Measurements from ENCODE around the gene CECR2.

CECR2 gene

DNA sequence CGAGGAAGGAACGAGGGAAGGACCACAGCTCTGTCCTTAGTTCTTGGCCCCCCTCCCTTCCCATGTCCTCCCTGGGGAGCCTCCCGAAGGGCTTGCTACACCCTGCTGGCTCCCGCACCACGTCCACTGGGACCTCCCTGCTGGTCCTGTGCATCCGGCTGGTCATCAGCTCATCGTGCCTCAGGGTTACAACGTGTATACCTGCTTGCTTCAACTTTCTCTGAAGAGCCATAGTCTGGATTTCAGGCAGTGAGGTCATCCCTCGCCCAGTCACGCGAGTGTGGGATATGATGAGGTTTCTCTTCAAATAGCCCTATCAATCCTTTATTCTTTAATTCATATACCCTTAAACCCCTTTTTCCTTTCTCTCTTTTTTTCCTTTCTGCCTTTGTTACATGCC is 21.5 kb upstream of the CECR2 start:
- H3K4me3 ChIP-seq (ENCODE audit: low read depth, low read length), result no peak overlapping the region
- TF ChIP-seq, protein P1, sequence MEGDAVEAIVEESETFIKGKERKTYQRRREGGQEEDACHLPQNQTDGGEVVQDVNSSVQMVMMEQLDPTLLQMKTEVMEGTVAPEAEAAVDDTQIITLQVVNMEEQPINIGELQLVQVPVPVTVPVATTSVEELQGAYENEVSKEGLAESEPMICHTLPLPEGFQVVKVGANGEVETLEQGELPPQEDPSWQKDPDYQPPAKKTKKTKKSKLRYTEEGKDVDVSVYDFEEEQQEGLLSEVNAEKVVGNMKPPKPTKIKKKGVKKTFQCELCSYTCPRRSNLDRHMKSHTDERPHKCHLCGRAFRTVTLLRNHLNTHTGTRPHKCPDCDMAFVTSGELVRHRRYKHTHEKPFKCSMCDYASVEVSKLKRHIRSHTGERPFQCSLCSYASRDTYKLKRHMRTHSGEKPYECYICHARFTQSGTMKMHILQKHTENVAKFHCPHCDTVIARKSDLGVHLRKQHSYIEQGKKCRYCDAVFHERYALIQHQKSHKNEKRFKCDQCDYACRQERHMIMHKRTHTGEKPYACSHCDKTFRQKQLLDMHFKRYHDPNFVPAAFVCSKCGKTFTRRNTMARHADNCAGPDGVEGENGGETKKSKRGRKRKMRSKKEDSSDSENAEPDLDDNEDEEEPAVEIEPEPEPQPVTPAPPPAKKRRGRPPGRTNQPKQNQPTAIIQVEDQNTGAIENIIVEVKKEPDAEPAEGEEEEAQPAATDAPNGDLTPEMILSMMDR (IDR thresholded peaks at IDR 0.05; ENCODE audit: control insufficient read depth, extremely low read depth, insufficient read depth), result no peak
- no peak for DNase-seq (ENCODE audit: low read depth)

GRCh38 chr22:17348464-17349103 is 20.7 kb upstream of the CECR2 start:
- no peak overlapping the region for H3K4me3 ChIP-seq (ENCODE audit: low read depth, low read length)
- no peak for DNase-seq (ENCODE audit: low read depth)
- TF ChIP-seq, protein P1 (IDR thresholded peaks at IDR 0.05; ENCODE audit: control insufficient read depth, extremely low read depth, insufficient read depth), result no peak

GRCh38 chr22:17349172-17349571 is 20.1 kb upstream of the CECR2 start:
- TF ChIP-seq, protein P1 (IDR thresholded peaks at IDR 0.05; ENCODE audit: control insufficient read depth, extremely low read depth, insufficient read depth), result no peak
- DNase-seq (ENCODE audit: low read depth), result no peak
- H3K4me3 ChIP-seq (ENCODE audit: low read depth, low read length), result peak overlapping the region; percentile 24; the same call in 1 of the 2 replicates

DNA sequence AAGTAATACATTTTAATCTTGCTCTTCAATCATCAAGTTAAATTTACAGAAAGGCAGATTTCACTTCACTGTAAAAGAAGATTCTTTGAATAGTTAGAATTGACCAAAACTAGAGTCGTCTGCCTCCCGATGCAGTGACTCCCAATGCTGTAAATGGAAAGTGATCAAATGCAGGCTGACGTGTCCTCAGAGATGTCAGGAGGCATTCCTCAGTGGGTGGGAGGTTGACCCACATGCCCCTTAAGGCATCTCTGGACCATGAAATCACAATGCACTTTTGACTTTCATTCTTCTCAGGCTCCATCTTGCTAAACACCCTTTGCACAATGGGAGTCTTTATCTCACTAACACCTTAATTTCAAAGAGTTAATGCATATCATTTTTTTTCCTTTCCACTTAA is 19.0 kb upstream of the CECR2 start:
- TF ChIP-seq, protein P1 (IDR thresholded peaks at IDR 0.05; ENCODE audit: control insufficient read depth, extremely low read depth, insufficient read depth), result no peak
- DNase-seq (ENCODE audit: low read depth), result no peak
- H3K4me3 ChIP-seq (ENCODE audit: low read depth, low read length), result no peak overlapping the region

- TF ChIP-seq, protein P1 (IDR thresholded peaks at IDR 0.05; ENCODE audit: control insufficient read depth, extremely low read depth, insufficient read depth), result no peak
- H3K4me3 ChIP-seq (ENCODE audit: low read depth, low read length), result no peak overlapping the region
- no peak for DNase-seq (ENCODE audit: low read depth)
These were observed 16.5 kb upstream of the CECR2 start for GRCh38 chr22:17352798-17353197.

- TF ChIP-seq, protein P1 (IDR thresholded peaks at IDR 0.05; ENCODE audit: control insufficient read depth, extremely low read depth, insufficient read depth), result no peak
- H3K4me3 ChIP-seq (ENCODE audit: low read depth, low read length), result no peak overlapping the region
- no peak for DNase-seq (ENCODE audit: low read depth)
These were observed 11.6 kb upstream of the CECR2 start for GRCh38 chr22:17357688-17358087.

DNA sequence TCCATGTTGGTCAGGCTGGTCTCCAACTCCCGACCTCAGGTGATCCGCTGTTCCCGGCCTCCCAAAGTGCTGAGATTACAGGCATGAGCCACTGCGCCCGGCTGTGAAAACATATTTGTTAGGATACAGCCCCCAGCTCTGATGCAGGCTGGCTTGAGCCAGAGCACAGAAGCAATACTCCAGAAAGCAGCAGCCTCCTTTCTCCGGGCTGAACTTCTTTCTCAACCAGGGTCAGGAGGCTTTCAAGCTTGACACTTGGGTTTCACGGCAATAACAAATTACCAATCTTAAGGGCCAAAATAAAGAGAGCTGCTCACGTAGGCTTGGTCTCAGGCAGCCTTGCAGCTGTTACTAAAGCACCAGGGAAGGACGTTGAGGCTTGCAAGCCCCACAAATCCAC is 10.8 kb upstream of the CECR2 start:
- no peak overlapping the region for H3K4me3 ChIP-seq (ENCODE audit: low read depth, low read length)
- TF ChIP-seq, protein P1 (IDR thresholded peaks at IDR 0.05; ENCODE audit: control insufficient read depth, extremely low read depth, insufficient read depth), result no peak
- no peak for DNase-seq (ENCODE audit: low read depth)

Data from LNCaP clone FGC (cell line).